A673 (cell line): ENCODE results near the gene GABPA. TPM values are rescaled to one million over a fixed set of nuclear protein-coding genes. Genes with fewer than 3 reads are reported as not detected.

ENCODE experiments used
- BruUV-seq: library from RNA; stranded (reverse); fragments of 400-500 nt; replicated peaks from 2 replicates; lab custom pipeline; 2021; lab: Mats Ljungman, UMichigan
- CTCF ChIA-PET: fragments of 300-600 bp; sonication (Branson Sonifier 250); formaldehyde crosslinking; loops from one replicate; lab custom pipeline; 2022; ENCODE audit warnings: antibody characterized with exemption; lab: Charles Lee
- POLR2A ChIA-PET: fragments of 300-600 bp; sonication (Branson Sonifier 250); formaldehyde crosslinking; loops from one replicate; lab custom pipeline; 2022; ENCODE audit warnings: antibody characterized with exemption; ENCODE audit not compliant: low non-redundant PET; lab: Charles Lee
- DNase-seq: peaks from one replicate; pipeline ENCODE4 v3.0.0-alpha.2; 2015; ENCODE audit warnings: low spot score
- H3K27ac ChIP-seq: fragments of 200-600 bp; sonication (generic); 2 replicates; pipeline ENCODE4 v1.5.1; 2016; ENCODE audit warnings: mixed run types, low read depth, mild to moderate bottlenecking, mixed read lengths, antibody characterized with exemption, low read length; ENCODE audit not compliant: poor library complexity, severe bottlenecking
- H3K27me3 ChIP-seq: fragments of 200-600 bp; sonication (generic); replicated peaks from 2 replicates; pipeline ENCODE4 v1.6.1; 2017; ENCODE audit warnings: mixed run types, low read depth, mild to moderate bottlenecking, mixed read lengths, antibody characterized with exemption, low read length; ENCODE audit not compliant: insufficient read depth, poor library complexity
- H3K36me3 ChIP-seq: fragments of 200-600 bp; sonication (generic); 2 replicates; pipeline ENCODE4 v1.6.1; 2016; ENCODE audit warnings: mixed run types, mild to moderate bottlenecking, mixed read lengths, antibody characterized with exemption, low read length; ENCODE audit not compliant: insufficient read depth, poor library complexity, severe bottlenecking
- H3K4me1 ChIP-seq: fragments of 200-600 bp; sonication (generic); 2 replicates; pipeline ENCODE4 v1.6.1; 2017; ENCODE audit warnings: mixed run types, mild to moderate bottlenecking, mixed read lengths, antibody characterized with exemption, low read length; ENCODE audit not compliant: insufficient read depth, poor library complexity, severe bottlenecking
- H3K4me3 ChIP-seq: fragments of 200-600 bp; sonication (generic); 2 replicates; pipeline ENCODE4 v1.5.1; 2016; ENCODE audit warnings: low read depth, mixed run types, mild to moderate bottlenecking, mixed read lengths, low read length; ENCODE audit not compliant: poor library complexity, severe bottlenecking
- H3K9me3 ChIP-seq: fragments of 200-600 bp; sonication (generic); 2 replicates; pipeline ENCODE4 v1.6.1; 2016; ENCODE audit warnings: mixed run types, low read depth, mild to moderate bottlenecking, mixed read lengths, antibody characterized with exemption, low read length; ENCODE audit not compliant: poor library complexity, severe bottlenecking
- CTCF ChIP-seq: fragments of 300-800, 200-600 bp; sonication (generic); conservative IDR thresholded peaks from 2 replicates; pipeline ENCODE4 v1.5.1; 2017; ENCODE audit warnings: low read depth, mild to moderate bottlenecking, antibody characterized with exemption, low read length, moderate library complexity, mixed read lengths
- EZH2 ChIP-seq: fragments of 200-600 bp; sonication (generic); IDR thresholded peaks from 2 replicates; pipeline ENCODE4 v1.6.1; 2017; ENCODE audit warnings: borderline replicate concordance, low read depth, mild to moderate bottlenecking, mixed read lengths, antibody characterized with exemption, low read length; ENCODE audit not compliant: poor library complexity, severe bottlenecking
- intact Hi-C: fragments of 100-400 bp; cut with micrococcal nuclease; formaldehyde crosslinking; loops from one replicate; pipeline ENCODE4 v1.10.0; 2022; ENCODE audit not compliant: unreplicated experiment
- total RNA-seq: library from RNA; stranded (reverse); gene quantifications from 2 replicates; pipeline ENCODE4 v1.2.3, GENCODE V29; 2021

GABPA gene
- total RNA-seq, 1 experiment from 2014 or later: 26.2 TPM

- Histone ChIP-seq H3K27ac (no peak overlapping the region), H3K4me1 (no peaks in the 10 kb centered on the region), H3K36me3 (peaks cover 34% of the 10 kb centered on the region), H3K9me3 (no peaks in the 10 kb centered on the region), H3K27me3 (no peaks in the 10 kb centered on the region), H3K4me3 (no peak overlapping the region)
- POLR2A ChIA-PET: interaction anchor here (0.6 kb wide), 1 partner anchor 1052 kb away, joined by 3 read pairs; no protein-coding TSS in a partner anchor
- TF ChIP-seq EZH2: no peak
- TF ChIP-seq CTCF: no peak
- no peak for DNase-seq
- CTCF ChIA-PET: interaction anchor here (0.6 kb wide), 1 partner anchor 26 kb away, joined by 4 read pairs; no protein-coding TSS in a partner anchor
- no TSS peak for BruUV-seq
- intact Hi-C loops: no loop called here
Measured at GRCh38 chr21:25759573-25759972, 24.8 kb downstream of the GABPA start.

DNA sequence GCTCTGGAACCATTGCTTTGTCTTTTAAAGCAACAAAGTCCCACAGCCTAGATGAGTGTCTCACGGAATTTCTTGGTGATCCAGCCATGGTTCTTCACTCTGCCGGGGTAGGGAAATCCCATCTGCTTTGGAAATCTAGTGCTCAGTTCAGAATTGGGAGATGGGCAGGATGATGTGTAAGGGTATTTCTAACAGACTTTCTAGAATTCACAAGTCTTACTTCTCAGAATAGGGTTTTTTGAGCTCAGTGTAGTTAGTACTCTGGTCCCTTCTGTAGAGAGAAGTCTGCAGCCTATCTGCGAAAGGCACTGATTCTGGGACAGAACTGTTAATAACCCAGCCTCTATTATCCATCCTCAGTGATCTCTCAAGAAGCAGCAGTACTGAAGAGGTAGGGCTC lies 25.3 kb downstream of the GABPA start:
- POLR2A ChIA-PET: no interaction called here
- no peaks in the 10 kb centered on the region for H3K27me3 ChIP-seq
- H3K4me3 ChIP-seq: no peak overlapping the region
- CTCF ChIA-PET: no interaction called here
- H3K9me3 ChIP-seq: no peaks in the 10 kb centered on the region
- TF ChIP-seq EZH2: no peak
- no peak for TF ChIP-seq CTCF
- DNase-seq: no peak
- intact Hi-C loops: no loop called here
- peaks cover 38% of the 10 kb centered on the region for H3K36me3 ChIP-seq
- H3K4me1 ChIP-seq: no peaks in the 10 kb centered on the region
- no peak overlapping the region for H3K27ac ChIP-seq
- no TSS peak for BruUV-seq

- Histone ChIP-seq H3K27ac (no peak overlapping the region), H3K27me3 (no peaks in the 10 kb centered on the region), H3K36me3 (peaks cover 44% of the 10 kb centered on the region), H3K4me1 (no peaks in the 10 kb centered on the region), H3K9me3 (no peaks in the 10 kb centered on the region), H3K4me3 (no peak overlapping the region)
- no peak for TF ChIP-seq EZH2
- intact Hi-C loops: no loop called here
- POLR2A ChIA-PET: no interaction called here
- CTCF ChIA-PET: no interaction called here
- no peak for DNase-seq
- no TSS peak for BruUV-seq
Measured at GRCh38 chr21:25760677-25761076, 25.9 kb downstream of the GABPA start.

DNA sequence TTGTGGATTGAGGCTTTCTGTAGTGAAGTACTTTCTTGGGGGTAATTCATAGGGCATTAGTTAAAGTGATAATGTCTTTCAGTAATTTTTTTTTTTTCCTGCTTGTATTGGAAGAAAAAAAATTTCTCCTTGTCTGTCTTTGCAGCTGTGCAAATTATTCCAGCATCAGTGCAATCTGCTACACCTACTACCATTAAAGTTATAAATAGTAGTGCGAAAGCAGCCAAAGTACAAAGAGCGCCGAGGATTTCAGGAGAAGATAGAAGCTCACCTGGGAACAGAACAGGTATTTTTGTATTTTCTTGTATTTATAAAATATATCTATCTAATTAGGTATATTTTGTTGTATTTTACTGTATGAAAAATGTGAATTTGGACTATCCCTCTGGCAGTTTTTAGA lies 29.3 kb downstream of the GABPA start:
- H3K4me3 ChIP-seq: no peak overlapping the region
- no TSS peak for BruUV-seq
- no peak for DNase-seq
- TF ChIP-seq EZH2 (no peak), CTCF (no peak)
- peaks cover 42% of the 10 kb centered on the region for H3K36me3 ChIP-seq
- intact Hi-C loops: no loop called here
- no peaks in the 10 kb centered on the region for H3K27me3 ChIP-seq
- ChIA-PET CTCF (no interaction called here), POLR2A (no interaction called here)
- no peaks in the 10 kb centered on the region for H3K4me1 ChIP-seq
- H3K27ac ChIP-seq: no peak overlapping the region
- H3K9me3 ChIP-seq: no peaks in the 10 kb centered on the region
